Right lung (tissue), 5 donors: ENCODE data around the gene B3GNT9. TPM values are rescaled to one million over a fixed set of nuclear protein-coding genes. Genes with fewer than 3 reads are reported as not detected.

Source experiments
- DNase-seq, 2 donors: peaks; one replicate each; pipeline ENCODE4 v3.0.0-alpha.2; 2013
- polyA plus RNA-seq, 5 donors: library from polyadenylated mRNA; unstranded; fragments of 120-200 nt; gene quantifications; one replicate each; pipeline versions ENCODE4 v1.2.1 to v1.2.3, GENCODE V29; 2013; ENCODE audit warnings: inconsistent platforms in 1 of 5, low replicate concordance in 1 of 5; ENCODE audit not compliant: insufficient read length in 5 of 5, insufficient read depth in 1 of 5

The B3GNT9 gene
- polyA plus RNA-seq, 5 donors: 16.4 to 30.4 (median 18.7) TPM

GRCh38 chr16:67116388-67117311, 34.1 kb downstream of the B3GNT9 start:
- no peak for DNase-seq

GRCh38 chr16:67115639-67116038, 35.2 kb downstream of the B3GNT9 start:
- DNase-seq: no peak

GRCh38 chr16:67114793-67115192, 36.0 kb downstream of the B3GNT9 start:
- DNase-seq: no peak

- DNase-seq: no peak
Observed at GRCh38 chr16:67112591-67113399, 38.0 kb downstream of the B3GNT9 start.

- DNase-seq: no peak
Observed at GRCh38 chr16:67111951-67112444, 38.8 kb downstream of the B3GNT9 start.

GRCh38 chr16:67109407-67110135, 41.2 kb downstream of the B3GNT9 start, which contains the start of gene PHAF1:
TSS of gene PHAF1 (plus strand) at chr16:67109941. CDS start at chr16:67110176, 235 bp downstream.
- peak; percentile 92 to 94 for DNase-seq

- DNase-seq: no peak
Observed at GRCh38 chr16:67108931-67109406, 41.8 kb downstream of the B3GNT9 start.

- DNase-seq: no peak
Observed at GRCh38 chr16:67108489-67108888, 42.3 kb downstream of the B3GNT9 start.

GRCh38 chr16:67105881-67106280, 44.9 kb downstream of the B3GNT9 start:
- DNase-seq: no peak

GRCh38 chr16:67105246-67105645, 45.6 kb downstream of the B3GNT9 start:
- no peak for DNase-seq

GRCh38 chr16:67104845-67105244, 46.0 kb downstream of the B3GNT9 start:
- DNase-seq: no peak

- no peak for DNase-seq
Observed at GRCh38 chr16:67104061-67104460, 46.7 kb downstream of the B3GNT9 start.

GRCh38 chr16:67101311-67102082, 49.3 kb downstream of the B3GNT9 start:
- no peak for DNase-seq

GRCh38 chr16:67100569-67101310, 50.1 kb downstream of the B3GNT9 start:
- no peak for DNase-seq

GRCh38 chr16:67098599-67098998, 52.2 kb downstream of the B3GNT9 start:
- no peak for DNase-seq

Other genes with a start within 250 kb of the B3GNT9 start
- gene CDH16, start 232.1 kb downstream of the B3GNT9 start, polyA plus RNA-seq: 10 to 100 TPM; 22.5 to 66.6 (median 37.7) TPM
- gene RRAD, start 225.5 kb downstream of the B3GNT9 start, polyA plus RNA-seq: 10 to 100 TPM in 2 of 5 donors, 1 to 10 TPM in 3; 6.7 to 10.7 (median 9.6) TPM
- gene CIAO2B, start 216.6 kb downstream of the B3GNT9 start, polyA plus RNA-seq: 10 to 100 TPM; 65.0 to 98.6 (median 80.7) TPM
- 10 to 100 TPM; 30.8 to 37.9 (median 36.0) TPM for gene CES2, start 215.5 kb downstream of the B3GNT9 start, polyA plus RNA-seq
- gene CES3, start 189.7 kb downstream of the B3GNT9 start, polyA plus RNA-seq: 1 to 10 TPM; 4.0 to 5.6 (median 4.2) TPM
- gene CES4A, start 162.4 kb downstream of the B3GNT9 start, polyA plus RNA-seq: 10 to 100 TPM in 1 of 5 donors, 1 to 10 TPM in 4; 6.2 to 11.9 (median 7.3) TPM
- gene CBFB, start 121.8 kb downstream of the B3GNT9 start, polyA plus RNA-seq: 10 to 100 TPM; 55.5 to 65.8 (median 61.0) TPM
- 10 to 100 TPM; 21.1 to 25.8 (median 23.0) TPM for gene PHAF1, start 41.1 kb downstream of the B3GNT9 start, polyA plus RNA-seq
- gene TRADD, start 8.9 kb upstream of the B3GNT9 start, polyA plus RNA-seq: 10 to 100 TPM in 2 of 5 donors, 1 to 10 TPM in 3; 5.0 to 12.0 (median 7.0) TPM
- 1 to 10 TPM; 1.5 to 4.0 (median 3.6) TPM for gene FBXL8, start 9.0 kb upstream of the B3GNT9 start, polyA plus RNA-seq
- 1 to 10 TPM; 3.6 to 5.9 (median 4.4) TPM for gene HSF4, start 13.7 kb upstream of the B3GNT9 start, polyA plus RNA-seq
- gene NOL3, start 19.5 kb upstream of the B3GNT9 start, polyA plus RNA-seq: 10 to 100 TPM in 4 of 5 donors, 1 to 10 TPM in 1; 9.5 to 17.9 (median 17.0) TPM
- 10 to 100 TPM; 50.9 to 64.6 (median 53.7) TPM for gene MATCAP1, start 33.0 kb upstream of the B3GNT9 start, polyA plus RNA-seq
- 10 to 100 TPM in 2 of 5 donors, 1 to 10 TPM in 3; 7.6 to 14.8 (median 9.4) TPM for gene EXOC3L1, start 39.1 kb upstream of the B3GNT9 start, polyA plus RNA-seq
- 10 to 100 TPM; 43.8 to 70.5 (median 57.5) TPM for gene E2F4, start 41.2 kb upstream of the B3GNT9 start, polyA plus RNA-seq
- 10 to 100 TPM in 1 of 5 donors, 1 to 10 TPM in 4; 4.6 to 11.0 (median 6.3) TPM for gene ELMO3, start 48.1 kb upstream of the B3GNT9 start, polyA plus RNA-seq
- gene TMEM208, start 76.1 kb upstream of the B3GNT9 start, polyA plus RNA-seq: 10 to 100 TPM; 22.2 to 32.3 (median 24.8) TPM
- gene FHOD1, start 96.5 kb upstream of the B3GNT9 start, polyA plus RNA-seq: 100 to 1,000 TPM; 134 to 279 (median 182) TPM
- 10 to 100 TPM; 15.7 to 21.1 (median 19.4) TPM for gene SLC9A5, start 98.0 kb upstream of the B3GNT9 start, polyA plus RNA-seq
- gene PLEKHG4, start 128.5 kb upstream of the B3GNT9 start, polyA plus RNA-seq: 10 to 100 TPM; 29.1 to 38.9 (median 31.0) TPM
- gene KCTD19, start 175.7 kb upstream of the B3GNT9 start, polyA plus RNA-seq: 10 to 100 TPM in 2 of 5 donors, 1 to 10 TPM in 3; 6.5 to 10.3 (median 8.5) TPM
- gene LRRC36, start 175.8 kb upstream of the B3GNT9 start, polyA plus RNA-seq: 10 to 100 TPM; 38.8 to 67.8 (median 55.0) TPM
- 100 to 1,000 TPM; 284 to 468 (median 389) TPM for gene TPPP3, start 242.5 kb upstream of the B3GNT9 start, polyA plus RNA-seq